ENCODE results near the gene RNU6-1.

RNU6-1 gene

GRCh38 chr15:67827562-67828277, 12.1 kb downstream of the RNU6-1 start:
- TF ChIP-seq CTCF (IDR thresholded peaks at IDR 0.05; ENCODE audit: insufficient read depth, low read length, poor library complexity, severe bottlenecking) = no peak
- Histone ChIP-seq H3K4me3 (replicated peaks; ENCODE audit: low read depth, low read length) (no peak overlapping the region), H3K27me3 (replicated peaks; ENCODE audit: control insufficient read depth, insufficient read depth, low read length) (peaks cover 4% of the 10 kb centered on the region), H3K36me3 (ENCODE audit: control insufficient read depth, insufficient read depth, low read length) (no peaks in the 10 kb centered on the region)
- no peak for DNase-seq (ENCODE audit: extremely low read depth, insufficient read length)

- TF ChIP-seq CTCF (IDR thresholded peaks at IDR 0.05; ENCODE audit: insufficient read depth, low read length, poor library complexity, severe bottlenecking) = no peak
- H3K27me3 ChIP-seq (replicated peaks; ENCODE audit: control insufficient read depth, insufficient read depth, low read length) = peaks cover 7% of the 10 kb centered on the region
- no peak overlapping the region for H3K4me3 ChIP-seq (replicated peaks; ENCODE audit: low read depth, low read length)
- no peak for DNase-seq (ENCODE audit: extremely low read depth, insufficient read length)
- no peaks in the 10 kb centered on the region for H3K36me3 ChIP-seq (ENCODE audit: control insufficient read depth, insufficient read depth, low read length)
Measured at GRCh38 chr15:67826717-67827561, 12.9 kb downstream of the RNU6-1 start.

- no peaks in the 10 kb centered on the region for H3K36me3 ChIP-seq (ENCODE audit: control insufficient read depth, insufficient read depth, low read length)
- H3K27me3 ChIP-seq (replicated peaks; ENCODE audit: control insufficient read depth, insufficient read depth, low read length) = peaks cover 11% of the 10 kb centered on the region
- no peak overlapping the region for H3K4me3 ChIP-seq (replicated peaks; ENCODE audit: low read depth, low read length)
- no peak for DNase-seq (ENCODE audit: extremely low read depth, insufficient read length)
- TF ChIP-seq CTCF (IDR thresholded peaks at IDR 0.05; ENCODE audit: insufficient read depth, low read length, poor library complexity, severe bottlenecking) = no peak
Measured at GRCh38 chr15:67825881-67826716, 13.7 kb downstream of the RNU6-1 start.

- no peak for TF ChIP-seq CTCF (IDR thresholded peaks at IDR 0.05; ENCODE audit: insufficient read depth, low read length, poor library complexity, severe bottlenecking)
- no peak for DNase-seq (ENCODE audit: extremely low read depth, insufficient read length)
- Histone ChIP-seq H3K36me3 (ENCODE audit: control insufficient read depth, insufficient read depth, low read length) (no peaks in the 10 kb centered on the region), H3K27me3 (replicated peaks; ENCODE audit: control insufficient read depth, insufficient read depth, low read length) (peaks cover 15% of the 10 kb centered on the region), H3K4me3 (replicated peaks; ENCODE audit: low read depth, low read length) (no peak within 1 kb of the TSS)
Measured at GRCh38 chr15:67824976-67825880, 14.6 kb downstream of the RNU6-1 start, which contains the start of gene SKOR1. Gene SKOR1, plus strand, starts transcription at chr15:67825509. Its CDS starts 94 bp downstream, at chr15:67825603.

All from GM06990 (cell line).